ENCODE results near the gene RAB10.

- no peak for TF ChIP-seq SUZ12 (IDR thresholded peaks at IDR 0.05; ENCODE audit: extremely low read depth, insufficient read depth, insufficient read length)
- no peak for TF ChIP-seq ZNF274 (IDR thresholded peaks at IDR 0.05; ENCODE audit: low read depth, low read length)
These were observed 40.8 kb upstream of the RAB10 start for GRCh38 chr2:25993049-25993448.

Data from NT2/D1 (cell line).